Stomach smooth muscle (tissue), 2 donors: ENCODE results near the gene GCNT2.

ENCODE experiments used
- H3K27ac ChIP-seq: one replicate; pipeline ENCODE4 v1.7.0; 2013; ENCODE audit warnings: mild to moderate bottlenecking, low read length, inconsistent platforms
- H3K27me3 ChIP-seq, 2 donors: one replicate each; pipeline ENCODE4 v1.7.0; 2013; ENCODE audit warnings: low read length in 2 of 2; ENCODE audit not compliant: insufficient read depth in 2 of 2, control insufficient read depth in 1 of 2
- H3K36me3 ChIP-seq, 2 donors: one replicate each; pipeline ENCODE4 v1.7.0; 2013; ENCODE audit warnings: low read length in 2 of 2; ENCODE audit not compliant: control insufficient read depth in 2 of 2, insufficient read depth in 2 of 2
- H3K4me1 ChIP-seq: one replicate; pipeline ENCODE4 v1.7.0; 2013; ENCODE audit warnings: low read length; ENCODE audit not compliant: control insufficient read depth, insufficient read depth
- H3K4me3 ChIP-seq, 2 donors: one replicate each; pipeline ENCODE4 v1.7.0; 2013; ENCODE audit warnings: low read length in 2 of 2
- H3K9ac ChIP-seq, 2 donors: one replicate each; pipeline ENCODE4 v1.7.0; 2013; ENCODE audit warnings: low read length in 2 of 2, mild to moderate bottlenecking in 1 of 2
- H3K9me3 ChIP-seq, 2 donors: one replicate each; pipeline ENCODE4 v1.7.0; 2013; ENCODE audit warnings: low read length in 2 of 2; ENCODE audit not compliant: control insufficient read depth in 2 of 2
- donor health status: healthy.
- donor health status: Pancreatic carcinoma.

The GCNT2 gene

DNA sequence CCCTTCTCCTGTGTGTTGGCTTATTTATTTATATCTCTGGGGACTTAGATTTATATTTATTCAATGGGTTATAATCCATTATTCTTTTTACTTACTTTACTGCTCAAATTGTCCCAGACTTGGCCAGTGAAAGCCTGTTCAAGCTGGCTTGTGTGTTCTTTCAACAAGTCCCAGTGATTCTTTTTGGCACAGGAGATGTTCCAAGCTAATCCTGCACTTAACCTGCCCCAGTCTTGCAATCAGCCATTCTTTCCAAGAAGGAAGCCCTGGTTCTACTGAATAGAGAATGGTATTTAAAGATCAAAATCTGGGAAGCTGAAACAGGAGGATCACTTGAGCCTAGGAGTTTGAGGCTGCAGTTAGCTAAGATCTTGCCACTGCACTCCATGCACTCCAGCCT is 26.7 kb downstream of the GCNT2 start:
- H3K27me3 ChIP-seq, result no peaks in the 10 kb centered on the region
- no peak overlapping the region for H3K9ac ChIP-seq
- no peak overlapping the region for H3K27ac ChIP-seq
- peaks cover 23% of the 10 kb centered on the region for H3K4me1 ChIP-seq
- H3K36me3 ChIP-seq, result no peaks in the 10 kb centered on the region
- no peaks in the 10 kb centered on the region for H3K9me3 ChIP-seq
- no peak overlapping the region for H3K4me3 ChIP-seq

DNA sequence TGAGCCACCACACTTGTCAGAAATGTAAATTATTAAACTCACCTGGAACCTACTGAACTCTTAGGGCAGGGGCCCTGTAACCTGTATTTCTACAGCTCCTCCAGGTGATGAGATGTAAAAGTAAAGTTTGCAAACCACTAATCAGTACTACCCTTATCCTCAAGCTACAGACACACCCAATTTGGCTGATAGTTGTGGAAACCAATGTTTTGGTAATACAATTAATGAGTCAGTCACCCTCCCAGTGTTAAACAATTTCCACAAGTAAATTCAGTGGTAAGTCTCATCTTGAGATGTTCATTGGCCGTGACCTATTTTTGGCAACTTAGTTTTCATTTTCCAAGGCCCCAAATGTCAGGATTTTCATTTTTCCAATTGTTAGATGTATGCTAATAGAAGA is 29.6 kb downstream of the GCNT2 start:
- H3K36me3 ChIP-seq, result no peaks in the 10 kb centered on the region
- peaks cover 39% of the 10 kb centered on the region for H3K4me1 ChIP-seq

DNA sequence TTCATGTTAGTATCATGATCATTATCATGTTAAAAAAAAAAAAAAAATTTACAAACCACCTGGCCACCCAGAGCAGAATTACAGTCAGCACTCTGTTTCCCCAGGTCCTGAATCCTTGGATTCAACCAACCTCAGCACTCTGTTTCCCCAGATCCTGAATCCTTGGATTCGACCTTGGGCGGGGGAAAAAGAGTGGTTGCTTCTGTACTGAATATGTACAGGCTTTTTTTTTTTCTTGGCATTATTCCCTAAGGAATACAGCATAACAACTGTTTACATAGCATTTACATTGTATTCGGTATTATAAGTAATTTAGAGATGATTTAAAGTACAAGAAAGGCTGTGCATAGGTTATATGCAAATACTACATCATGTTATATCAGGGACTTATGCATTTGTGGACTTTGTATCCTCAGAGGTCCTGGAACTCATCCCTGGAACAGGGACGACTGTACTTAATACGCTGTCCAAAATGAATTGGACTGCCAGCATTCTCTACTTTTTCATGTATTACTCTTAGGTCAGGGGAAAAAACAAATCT is 31.2 kb downstream of the GCNT2 start:
- H3K27ac ChIP-seq, result no peak overlapping the region
- H3K36me3 ChIP-seq, result no peaks in the 10 kb centered on the region
- peaks cover 46% of the 10 kb centered on the region for H3K4me1 ChIP-seq
- H3K27me3 ChIP-seq, result no peaks in the 10 kb centered on the region
- H3K9me3 ChIP-seq, result no peaks in the 10 kb centered on the region
- no peak overlapping the region for H3K9ac ChIP-seq
- no peak overlapping the region for H3K4me3 ChIP-seq

More for the DNA sequence above, 29.6 kb downstream of the GCNT2 start:
- H3K27ac ChIP-seq, result no peak overlapping the region
- no peaks in the 10 kb centered on the region for H3K27me3 ChIP-seq
- H3K9ac ChIP-seq, result no peak overlapping the region
- H3K9me3 ChIP-seq, result no peaks in the 10 kb centered on the region
- H3K4me3 ChIP-seq, result no peak overlapping the region

- no peaks in the 10 kb centered on the region for H3K36me3 ChIP-seq
- H3K4me3 ChIP-seq, result no peak overlapping the region
- H3K27ac ChIP-seq, result peak overlapping the region; percentile 69
- peak overlapping the region in 1 of 2 donors; percentile 11 for H3K9ac ChIP-seq
- peaks cover 40% of the 10 kb centered on the region for H3K4me1 ChIP-seq
- no peaks in the 10 kb centered on the region for H3K9me3 ChIP-seq
- H3K27me3 ChIP-seq, result no peaks in the 10 kb centered on the region
These were observed 32.7 kb downstream of the GCNT2 start for GRCh38 chr6:10553871-10554270.

DNA sequence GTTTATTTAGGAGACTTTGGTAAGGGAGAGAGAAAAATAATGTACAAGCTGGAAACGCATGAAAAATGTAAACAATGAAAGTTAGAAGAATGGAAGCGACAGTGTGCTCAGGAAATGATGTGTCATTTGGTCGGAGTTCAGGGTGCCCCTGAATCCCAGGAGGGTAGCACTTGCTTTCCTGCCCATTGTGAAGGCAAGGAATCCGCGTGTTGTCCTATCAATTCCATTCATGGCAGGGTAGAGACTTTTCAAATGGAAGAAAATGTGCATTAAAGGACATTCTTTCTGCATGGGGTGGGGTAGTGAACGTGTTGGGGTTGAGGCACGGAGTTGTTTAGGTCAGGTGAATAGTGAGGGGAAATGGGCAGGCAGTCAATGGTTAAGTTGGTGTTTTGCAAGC is 33.7 kb downstream of the GCNT2 start:
- peak overlapping the region; percentile 80 for H3K27ac ChIP-seq
- no peaks in the 10 kb centered on the region for H3K27me3 ChIP-seq
- H3K9ac ChIP-seq, result peak overlapping the region; percentile 2 to 59
- H3K36me3 ChIP-seq, result no peaks in the 10 kb centered on the region
- H3K4me3 ChIP-seq, result peak overlapping the region; percentile 29 to 56
- no peaks in the 10 kb centered on the region for H3K9me3 ChIP-seq
- H3K4me1 ChIP-seq, result peaks cover 40% of the 10 kb centered on the region

GRCh38 chr6:10555625-10556309 is 34.6 kb downstream of the GCNT2 start:
- no peaks in the 10 kb centered on the region for H3K36me3 ChIP-seq
- peaks cover 44% of the 10 kb centered on the region for H3K4me1 ChIP-seq
- H3K27ac ChIP-seq, result peak overlapping the region; percentile 80
- H3K9me3 ChIP-seq, result no peaks in the 10 kb centered on the region
- peak overlapping the region; percentile 59 to 80 for H3K9ac ChIP-seq
- H3K4me3 ChIP-seq, result peak overlapping the region; percentile 69 to 85
- H3K27me3 ChIP-seq, result no peaks in the 10 kb centered on the region

GRCh38 chr6:10556589-10556988 is 35.4 kb downstream of the GCNT2 start:
- Histone ChIP-seq H3K4me3 (peak overlapping the region; percentile 69 to 85), H3K9me3 (no peaks in the 10 kb centered on the region), H3K36me3 (no peaks in the 10 kb centered on the region), H3K27me3 (no peaks in the 10 kb centered on the region), H3K9ac (peak overlapping the region; percentile 59 to 80), H3K4me1 (peaks cover 51% of the 10 kb centered on the region), H3K27ac (peak overlapping the region; percentile 80)

DNA sequence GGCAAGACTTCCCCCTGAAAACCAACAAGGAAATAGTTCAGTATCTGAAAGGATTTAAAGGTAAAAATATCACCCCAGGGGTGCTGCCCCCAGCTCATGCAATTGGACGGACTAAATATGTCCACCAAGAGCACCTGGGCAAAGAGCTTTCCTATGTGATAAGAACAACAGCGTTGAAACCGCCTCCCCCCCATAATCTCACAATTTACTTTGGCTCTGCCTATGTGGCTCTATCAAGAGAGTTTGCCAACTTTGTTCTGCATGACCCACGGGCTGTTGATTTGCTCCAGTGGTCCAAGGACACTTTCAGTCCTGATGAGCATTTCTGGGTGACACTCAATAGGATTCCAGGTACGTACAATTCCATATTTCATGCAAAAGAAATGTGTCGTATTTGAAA is 35.8 kb downstream of the GCNT2 start:
- no peaks in the 10 kb centered on the region for H3K27me3 ChIP-seq
- no peaks in the 10 kb centered on the region for H3K36me3 ChIP-seq
- H3K9ac ChIP-seq, result peak overlapping the region; percentile 65 to 80
- no peaks in the 10 kb centered on the region for H3K9me3 ChIP-seq
- peaks cover 53% of the 10 kb centered on the region for H3K4me1 ChIP-seq
- peak overlapping the region; percentile 69 to 85 for H3K4me3 ChIP-seq
- peak overlapping the region; percentile 80 for H3K27ac ChIP-seq

DNA sequence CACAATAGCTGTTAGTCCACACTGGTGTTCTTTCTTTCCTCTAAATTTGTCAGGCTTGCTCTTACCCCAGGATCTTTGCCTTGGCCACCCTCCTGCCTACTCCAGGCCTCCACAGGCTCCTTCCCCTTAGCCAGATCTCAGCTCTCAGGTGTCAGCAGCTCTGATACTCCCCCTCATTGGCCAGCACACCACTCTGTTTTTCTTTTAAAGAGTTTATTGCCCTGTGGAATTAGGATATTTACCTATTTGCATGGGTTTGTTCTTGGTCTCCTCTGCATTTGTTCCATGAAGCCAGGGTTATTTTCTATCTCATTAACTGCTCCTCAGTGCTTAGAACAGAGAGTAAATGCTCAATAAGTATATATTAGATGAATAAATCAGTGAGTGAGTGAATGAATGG is 36.8 kb downstream of the GCNT2 start:
- peak overlapping the region; percentile 69 to 85 for H3K4me3 ChIP-seq
- H3K27ac ChIP-seq, result peak overlapping the region; percentile 80
- H3K9ac ChIP-seq, result peak overlapping the region; percentile 58 to 65
- peaks cover 56% of the 10 kb centered on the region for H3K4me1 ChIP-seq
- no peaks in the 10 kb centered on the region for H3K36me3 ChIP-seq
- no peaks in the 10 kb centered on the region for H3K27me3 ChIP-seq
- no peaks in the 10 kb centered on the region for H3K9me3 ChIP-seq

DNA sequence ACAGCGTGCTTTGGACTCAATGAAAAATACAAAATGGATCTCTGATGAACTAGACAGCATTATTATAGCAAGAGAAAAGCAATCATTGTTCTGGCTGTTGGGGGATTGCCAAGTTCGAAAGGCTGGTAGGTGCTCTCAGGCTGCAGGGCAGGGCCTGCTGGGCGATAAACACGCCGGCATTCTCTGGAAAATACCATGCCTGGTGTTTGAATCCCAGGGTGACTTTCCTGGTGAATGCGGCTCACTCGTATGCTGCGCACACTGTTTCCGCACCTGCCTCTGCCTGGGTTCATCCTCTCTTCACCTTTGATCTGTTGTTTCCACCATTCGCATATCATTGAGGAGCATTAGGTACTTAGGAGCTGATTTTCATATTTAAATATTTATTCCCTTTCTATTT is 37.4 kb downstream of the GCNT2 start:
- Histone ChIP-seq H3K9ac (peak overlapping the region; percentile 55 to 65), H3K4me3 (peak overlapping the region; percentile 69 to 85), H3K9me3 (no peaks in the 10 kb centered on the region), H3K36me3 (no peaks in the 10 kb centered on the region), H3K27ac (no peak overlapping the region), H3K27me3 (no peaks in the 10 kb centered on the region), H3K4me1 (peaks cover 50% of the 10 kb centered on the region)

DNA sequence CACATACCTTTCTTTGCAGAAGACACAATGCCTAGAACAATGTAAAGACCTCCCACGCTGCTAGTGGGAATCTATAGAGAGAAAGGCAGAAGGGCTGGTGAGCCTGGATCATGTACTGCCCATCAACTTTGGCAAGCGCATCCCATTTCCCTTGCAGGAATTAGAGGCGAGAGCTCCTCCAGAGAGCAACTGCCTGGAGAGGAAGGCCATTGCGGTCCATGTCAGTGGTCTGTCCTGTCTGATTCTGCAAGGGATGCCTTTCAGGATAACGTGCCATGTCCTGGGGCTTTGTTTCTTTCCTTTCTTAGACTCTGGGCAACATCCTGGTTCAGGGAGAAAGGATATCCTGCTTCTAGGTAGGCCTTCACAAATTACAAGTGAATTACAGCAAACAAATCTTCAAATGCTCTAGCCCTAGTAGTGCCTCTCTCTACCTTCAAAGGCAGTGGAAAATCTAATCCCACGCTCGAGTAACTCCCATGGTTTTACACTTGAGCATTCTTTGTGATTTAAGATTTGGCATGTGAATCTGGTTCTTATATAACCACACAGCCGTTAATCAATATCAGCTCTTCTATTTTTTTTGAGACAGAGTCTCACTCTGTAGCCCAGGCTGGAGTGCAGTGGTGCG is 38.5 kb downstream of the GCNT2 start:
- Histone ChIP-seq H3K36me3 (no peaks in the 10 kb centered on the region), H3K27me3 (no peaks in the 10 kb centered on the region), H3K27ac (peak overlapping the region; percentile 49), H3K4me3 (peak overlapping the region; percentile 69 to 85), H3K9me3 (no peaks in the 10 kb centered on the region), H3K9ac (peak overlapping the region; percentile 62 to 65), H3K4me1 (peaks cover 45% of the 10 kb centered on the region)
